Activated CD8-positive, alpha-beta memory T cell treated with anti-CD3 and anti-CD28 coated beads for 48 hours (primary cell): ENCODE results near the gene ALOX12B.

ENCODE experiments used
- DNase-seq, 3 experiments: peaks; one replicate each; pipeline ENCODE4 v3.0.0-alpha.2; 2020; ENCODE audit warnings: low read depth in 2 of 3, low spot score in 2 of 3

The ALOX12B gene

GRCh38 chr17:8087075-8087951 is at the start of gene ALOX12B:
TSS of gene ALOX12B (minus strand) at chr17:8087716. CDS start at chr17:8087442, 274 bp downstream.
- no peak for DNase-seq

GRCh38 chr17:8133941-8134340 is 46.4 kb upstream of the ALOX12B start:
- DNase-seq, result no peak

- no peak for DNase-seq
Measured at GRCh38 chr17:8133399-8133798, 45.9 kb upstream of the ALOX12B start.

GRCh38 chr17:8131844-8132441 is 44.4 kb upstream of the ALOX12B start:
- DNase-seq, result no peak

GRCh38 chr17:8128125-8128784 is 40.7 kb upstream of the ALOX12B start:
- DNase-seq, result no peak

GRCh38 chr17:8126491-8127066 is 39.1 kb upstream of the ALOX12B start:
- DNase-seq, result peak in 1 of 3 experiments; percentile 40

- peak in 1 of 3 experiments; percentile 32 for DNase-seq
Measured at GRCh38 chr17:8125947-8126490, 38.5 kb upstream of the ALOX12B start.

GRCh38 chr17:8125154-8125946 is 37.8 kb upstream of the ALOX12B start:
- peak; percentile 82 to 100 (median 100) for DNase-seq

GRCh38 chr17:8124350-8125153 is 37.0 kb upstream of the ALOX12B start:
- no peak for DNase-seq

- DNase-seq, result no peak
Measured at GRCh38 chr17:8123695-8124349, 36.3 kb upstream of the ALOX12B start, which contains the start of gene HES7. TSS of gene HES7 (minus strand) at chr17:8124106. CDS start at chr17:8124084, 22 bp downstream.

- no peak for DNase-seq
Measured at GRCh38 chr17:8122924-8123694, 35.6 kb upstream of the ALOX12B start.

GRCh38 chr17:8122422-8122923 is 35.0 kb upstream of the ALOX12B start:
- no peak for DNase-seq

GRCh38 chr17:8121681-8122421 is 34.3 kb upstream of the ALOX12B start:
- peak in 2 of 3 experiments; percentile 49 for DNase-seq

- no peak for DNase-seq
Measured at GRCh38 chr17:8121407-8121680, 33.8 kb upstream of the ALOX12B start.

- DNase-seq, result peak; percentile 74 to 98 (median 90)
Measured at GRCh38 chr17:8120520-8121406, 33.2 kb upstream of the ALOX12B start.
